Activated CD8-positive, alpha-beta memory T cell treated with anti-CD3 and anti-CD28 coated beads, Interleukin-2, amount 50 U/mL, for 24 hours (primary cell): ENCODE data around the gene EFR3B.
"Not testable (repeated sequence)": the region's sequence is repeated elsewhere in the genome, so short reads cannot be mapped to it uniquely, and the experiment has no call there.

Experiments used
- DNase-seq: peaks from one replicate; pipeline ENCODE4 v3.0.0-alpha.2; 2020; ENCODE audit errors: extremely low read depth

EFR3B gene

GRCh38 chr2:25104736-25105135, 62.9 kb downstream of the EFR3B start:
- DNase-seq, result no peak

DNA sequence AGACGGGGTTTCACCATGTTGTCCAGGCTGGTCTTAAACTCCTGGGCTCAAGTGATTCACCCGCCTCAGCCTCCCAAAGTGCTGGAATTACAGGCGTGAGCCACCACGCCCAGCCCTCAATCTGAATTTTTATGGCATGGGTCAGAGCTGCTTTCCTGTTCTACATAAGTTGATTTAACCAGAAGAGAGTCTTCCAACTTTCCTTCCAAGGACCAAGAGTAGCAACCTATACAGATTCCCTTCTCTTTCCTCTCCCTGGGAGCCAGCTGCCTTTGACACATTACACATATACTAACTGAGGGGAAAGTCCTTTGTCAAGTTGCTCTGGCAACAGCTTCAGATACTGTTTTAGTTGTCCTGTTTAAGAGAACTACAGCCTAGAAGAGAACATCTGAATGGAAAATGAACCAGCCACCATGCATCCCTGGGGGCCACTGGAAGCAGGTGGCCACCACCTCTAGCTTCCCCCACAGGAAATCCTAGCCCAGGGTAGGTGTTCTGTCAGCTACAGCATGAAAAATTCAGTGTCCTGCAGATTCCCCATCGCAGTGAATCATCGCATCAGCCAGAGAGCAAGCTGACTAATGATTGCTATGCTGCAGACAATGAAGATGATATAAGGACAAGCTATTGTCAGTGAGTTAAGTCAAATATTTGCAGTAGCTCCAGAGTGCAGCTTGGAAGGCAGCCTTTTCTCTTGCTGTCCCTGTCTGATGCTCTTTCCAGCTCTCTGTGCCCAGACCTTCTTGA, 63.6 kb downstream of the EFR3B start:
- DNase-seq, result no peak

DNA sequence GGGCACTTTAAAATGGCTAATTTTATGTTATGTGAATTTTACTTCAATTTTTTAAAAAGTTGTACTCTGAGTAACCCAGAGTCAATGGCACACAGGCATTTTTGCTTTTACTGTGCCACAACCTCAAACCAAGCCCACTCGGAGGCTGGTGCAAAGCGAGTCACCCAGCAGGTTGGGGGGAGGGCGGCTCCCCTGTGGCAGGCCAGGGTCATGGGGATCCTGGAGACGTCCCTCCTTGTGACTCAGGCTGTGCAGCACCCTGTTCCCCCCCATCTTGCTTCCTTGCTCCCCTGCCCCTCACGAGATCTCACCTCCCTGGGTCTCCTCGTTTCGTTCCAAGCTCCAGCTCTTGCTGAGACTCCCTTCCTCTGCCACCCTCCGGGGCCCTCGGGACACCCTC, 67.9 kb downstream of the EFR3B start:
- DNase-seq, result no peak

DNA sequence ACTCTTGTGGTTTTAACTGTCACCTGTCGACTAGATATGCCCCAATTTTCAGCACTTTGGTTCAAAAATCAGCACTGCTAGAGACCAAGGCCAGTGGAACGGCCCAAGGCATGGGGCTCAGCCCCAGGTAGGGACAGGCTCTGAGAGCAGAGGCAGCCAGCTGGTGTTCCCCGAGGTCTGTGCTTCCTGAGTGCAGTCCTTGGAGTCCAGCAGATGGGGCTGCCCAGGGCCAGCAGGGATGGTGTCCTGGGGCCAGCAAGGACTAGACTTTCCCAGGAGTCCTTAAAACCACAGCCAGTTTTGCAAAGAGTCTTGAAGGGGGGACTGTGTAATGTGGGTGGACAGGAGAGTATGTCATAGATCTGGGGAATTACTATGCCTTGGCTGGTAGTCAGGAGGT, 70.2 kb downstream of the EFR3B start:
- DNase-seq, result no peak

- DNase-seq, result no peak
Measured at GRCh38 chr2:25115249-25115883, 73.5 kb downstream of the EFR3B start.

DNA sequence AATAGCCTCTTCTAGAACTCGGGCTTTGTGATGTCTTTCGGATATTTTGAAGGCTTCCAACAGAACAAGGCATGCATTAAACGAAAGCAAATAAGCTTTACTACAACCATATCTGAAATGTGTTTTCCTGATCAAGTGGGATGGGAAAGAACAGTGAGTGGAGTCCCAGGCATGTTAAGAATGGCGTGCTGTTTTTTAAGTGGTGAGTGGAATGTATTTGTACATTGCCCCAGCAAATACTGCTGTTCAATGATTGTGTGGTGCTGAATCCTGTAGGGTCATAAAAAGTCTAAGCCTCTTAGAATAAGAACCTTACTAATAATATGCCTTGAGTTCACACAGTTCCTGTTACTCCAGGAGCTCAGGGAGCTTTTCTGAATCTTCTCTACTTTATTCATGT, 74.0 kb downstream of the EFR3B start:
- no peak for DNase-seq

- DNase-seq, result no peak
Measured at GRCh38 chr2:25116956-25117355, 75.1 kb downstream of the EFR3B start.

DNA sequence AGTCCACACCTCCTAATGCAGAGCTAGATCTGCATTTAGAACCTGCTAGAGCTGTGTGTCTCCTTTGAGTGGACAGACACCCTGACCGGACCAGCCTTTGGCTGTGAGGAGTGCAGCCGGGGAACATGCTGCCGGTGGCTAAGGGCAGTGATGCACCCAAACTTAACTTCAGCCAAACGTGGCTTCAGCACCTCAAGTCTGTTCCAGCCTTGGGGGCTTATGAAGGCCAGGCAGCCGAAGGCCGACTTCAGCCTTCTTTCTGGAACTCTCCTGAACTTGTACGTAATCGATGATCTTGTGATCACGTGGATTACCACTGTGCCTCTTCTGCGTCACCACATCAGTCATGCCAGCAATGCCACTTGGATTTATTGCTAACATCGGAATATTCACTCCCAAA, 77.4 kb downstream of the EFR3B start:
- DNase-seq, result no peak

DNA sequence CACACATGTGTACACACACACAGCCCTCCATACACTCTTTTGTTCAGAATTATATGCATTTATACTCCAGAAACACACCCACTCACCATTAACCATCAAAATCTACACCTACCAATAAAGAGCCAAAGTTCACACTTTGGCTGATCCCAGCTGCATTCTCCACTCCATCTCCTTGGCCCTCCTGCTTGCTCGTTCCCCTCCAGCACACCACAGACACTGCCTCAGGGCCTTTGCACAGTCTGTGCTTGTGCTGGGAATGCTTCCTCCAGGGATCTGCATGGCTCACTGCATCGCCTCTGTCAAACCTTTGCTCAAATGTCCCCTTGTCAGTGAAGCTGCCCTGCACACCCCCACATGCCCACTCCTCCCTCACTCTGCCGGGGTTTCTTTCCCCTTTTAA, 80.5 kb downstream of the EFR3B start:
- DNase-seq, result no peak

- DNase-seq, result no peak
Measured at GRCh38 chr2:25123682-25124081, 81.8 kb downstream of the EFR3B start.

GRCh38 chr2:25125189-25125588, 83.3 kb downstream of the EFR3B start:
- no peak for DNase-seq

GRCh38 chr2:25125976-25126375, 84.1 kb downstream of the EFR3B start:
- DNase-seq, result no peak

DNA sequence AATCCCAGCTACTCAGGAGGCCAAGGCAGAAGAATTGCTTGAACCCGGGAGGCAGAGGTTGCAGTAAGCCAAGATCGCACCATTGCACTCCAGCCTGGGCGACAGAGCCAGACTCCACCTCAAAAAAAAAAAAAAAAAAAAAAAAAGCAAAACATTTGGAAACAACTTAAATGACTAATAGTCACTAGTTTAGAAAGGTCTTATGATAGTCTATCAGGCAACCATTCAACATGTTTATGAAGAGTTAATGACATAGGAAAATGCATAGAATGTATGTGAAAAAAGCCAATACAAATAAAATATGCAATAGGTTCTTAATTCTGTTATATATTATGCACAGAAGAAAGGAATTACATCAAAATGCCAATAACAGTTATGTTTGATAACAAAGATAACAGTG, 85.2 kb downstream of the EFR3B start:
- DNase-seq, result not testable (repeated sequence)

DNA sequence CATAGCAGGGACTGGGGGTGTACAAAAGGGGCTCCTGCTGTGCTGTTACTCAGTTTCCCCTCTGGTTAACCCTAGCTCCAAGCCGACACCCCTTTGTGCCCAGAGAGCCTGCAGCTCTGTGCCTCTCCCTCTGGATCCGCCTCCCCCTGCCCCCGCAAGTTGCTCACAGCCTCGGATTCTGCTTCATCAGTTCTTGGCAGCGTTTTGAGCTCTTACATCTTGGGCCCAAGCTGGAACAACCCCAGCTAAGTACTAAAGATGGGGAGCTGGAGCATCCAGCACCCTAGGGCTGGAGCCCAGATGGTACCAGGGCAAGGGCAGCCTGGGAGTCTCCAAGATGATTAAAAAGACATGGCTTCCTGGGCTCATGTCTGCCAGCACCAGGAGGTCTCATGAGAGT, 85.8 kb downstream of the EFR3B start:
- DNase-seq, result no peak

GRCh38 chr2:25129901-25130520, 88.1 kb downstream of the EFR3B start:
- no peak for DNase-seq

DNA sequence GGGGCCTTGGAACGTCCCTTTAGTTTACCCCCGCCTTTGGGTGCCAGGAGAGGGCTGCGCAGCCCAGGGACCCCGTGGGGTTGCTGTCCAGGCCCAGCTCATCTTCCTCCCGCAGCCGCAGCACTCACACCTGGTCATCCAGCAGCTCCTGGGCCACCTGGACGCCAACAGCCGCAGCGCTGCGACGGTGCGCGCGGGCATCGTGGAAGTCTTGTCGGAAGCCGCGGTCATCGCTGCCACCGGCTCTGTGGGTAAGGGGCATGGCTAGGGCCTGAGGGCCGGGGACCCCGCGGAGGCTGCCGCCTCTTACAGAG, 89.3 kb downstream of the EFR3B start:
- DNase-seq, result no peak

- no peak for DNase-seq
Measured at GRCh38 chr2:25131567-25132298, 89.9 kb downstream of the EFR3B start.

DNA sequence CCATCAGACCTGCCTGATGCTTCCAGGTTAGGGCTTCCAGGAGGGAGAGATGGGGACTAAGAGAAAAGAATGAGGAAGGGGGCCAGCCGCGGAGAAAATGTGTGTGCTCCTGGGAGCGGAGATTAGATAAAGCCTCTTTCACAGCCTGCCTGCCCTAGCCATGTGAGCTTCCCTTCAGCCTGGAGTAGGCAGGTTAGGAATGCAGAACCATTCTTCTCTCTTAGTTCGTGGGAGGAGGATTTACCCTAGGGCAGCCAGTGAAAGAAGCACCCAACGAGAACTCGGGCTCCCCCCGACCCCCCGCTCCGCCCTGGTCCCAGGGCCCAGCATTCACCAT, 90.4 kb downstream of the EFR3B start:
- DNase-seq, result no peak

DNA sequence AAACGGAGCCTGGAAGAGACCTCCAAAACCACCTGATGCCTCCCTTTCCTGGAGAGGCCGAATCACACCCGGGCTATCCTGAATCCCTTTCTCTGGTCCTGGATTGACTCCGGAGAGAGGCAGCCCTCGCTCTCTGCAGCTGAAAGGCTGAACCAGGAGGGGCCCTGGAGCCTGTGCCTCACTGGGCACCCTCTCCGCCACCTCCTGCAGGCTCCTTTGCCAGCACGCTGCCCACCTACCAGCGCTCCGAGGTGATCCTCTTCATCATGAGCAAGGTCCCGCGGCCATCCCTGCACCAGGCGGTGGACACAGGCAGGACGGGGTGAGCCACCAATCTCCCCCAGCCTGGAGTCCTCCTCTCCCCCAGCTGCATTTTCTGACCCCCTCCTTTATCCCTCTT, 90.8 kb downstream of the EFR3B start:
- no peak for DNase-seq

GRCh38 chr2:25140535-25140934, 98.7 kb downstream of the EFR3B start:
- not testable (repeated sequence) for DNase-seq

- no peak for DNase-seq
Measured at GRCh38 chr2:25141120-25141519, 99.2 kb downstream of the EFR3B start.

DNA sequence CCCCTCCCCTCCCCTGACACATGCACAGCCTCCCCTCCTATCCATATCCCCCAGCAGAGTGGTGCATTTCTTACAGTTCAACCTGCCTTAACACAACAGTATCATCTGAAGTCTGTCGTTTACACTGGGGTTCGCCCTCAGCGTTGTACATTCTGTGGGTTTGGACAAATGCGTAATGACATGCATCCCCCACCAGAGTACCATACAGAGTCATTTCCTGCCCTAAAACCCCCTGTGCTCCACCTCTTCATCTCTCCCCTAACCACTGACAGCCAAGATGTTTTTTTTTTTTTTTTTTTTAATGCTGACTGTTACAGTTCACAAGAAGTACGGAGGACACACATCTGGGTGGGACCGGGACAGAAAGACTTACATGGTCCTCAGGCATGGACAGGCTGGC, 103.9 kb downstream of the EFR3B start:
- DNase-seq, result no peak

- no peak for DNase-seq
Measured at GRCh38 chr2:25146896-25147295, 105.0 kb downstream of the EFR3B start.
